Measurements from ENCODE around the gene TFAM. TPM values are rescaled to one million over a fixed set of nuclear protein-coding genes. Genes with fewer than 3 reads are reported as not detected.

The TFAM gene
- total RNA-seq, 1 donor from 2014 or later = 39.4 TPM

- Mint-ChIP-seq H3K27me3 (ENCODE audit: unreplicated experiment) (no peaks in the 10 kb centered on the region), H3K9me3 (ENCODE audit: unreplicated experiment) (no peaks in the 10 kb centered on the region), H3K4me3 (ENCODE audit: unreplicated experiment) (no peak overlapping the region), H3K4me1 (ENCODE audit: unreplicated experiment) (peaks cover 7% of the 10 kb centered on the region), H3K27ac (ENCODE audit: unreplicated experiment) (no peak overlapping the region), H3K36me3 (ENCODE audit: low read depth, unreplicated experiment) (peaks cover 6% of the 10 kb centered on the region)
- no peak for DNase-seq (ENCODE audit: low spot score)
- no peak for TF ChIP-seq CTCF (IDR thresholded peaks at IDR 0.05; ENCODE audit: unreplicated experiment)
Observed at GRCh38 chr10:58444876-58445275, 59.7 kb downstream of the TFAM start.

GRCh38 chr10:58448121-58448935 lies 63.1 kb downstream of the TFAM start:
- peak overlapping the region; percentile 71 for H3K4me3 Mint-ChIP-seq (ENCODE audit: unreplicated experiment)
- DNase-seq (ENCODE audit: low spot score) = no peak
- H3K4me1 Mint-ChIP-seq (ENCODE audit: unreplicated experiment) = peaks cover 14% of the 10 kb centered on the region
- H3K27me3 Mint-ChIP-seq (ENCODE audit: unreplicated experiment) = no peaks in the 10 kb centered on the region
- H3K27ac Mint-ChIP-seq (ENCODE audit: unreplicated experiment) = no peak overlapping the region
- H3K36me3 Mint-ChIP-seq (ENCODE audit: low read depth, unreplicated experiment) = peaks cover 3% of the 10 kb centered on the region
- no peak for TF ChIP-seq CTCF (IDR thresholded peaks at IDR 0.05; ENCODE audit: unreplicated experiment)
- H3K9me3 Mint-ChIP-seq (ENCODE audit: unreplicated experiment) = no peaks in the 10 kb centered on the region

Other genes starting within 250 kb of the TFAM start
- 5.5 TPM for gene IPMK, start 117.5 kb upstream of the TFAM start, total RNA-seq (ENCODE audit: unreplicated experiment)
- gene CISD1, start 116.2 kb upstream of the TFAM start, total RNA-seq (ENCODE audit: unreplicated experiment) = 38.1 TPM
- gene UBE2D1, start 50.4 kb upstream of the TFAM start, total RNA-seq (ENCODE audit: unreplicated experiment) = 22.2 TPM
- gene BICC1, start 127.5 kb downstream of the TFAM start, total RNA-seq (ENCODE audit: unreplicated experiment) = 1.1 TPM

All from endothelial cell (in vitro differentiated cells).